Frontal cortex (tissue), 4 donors: ENCODE measurements around the gene CASKIN1. TPM values are rescaled to one million over a fixed set of nuclear protein-coding genes. Genes with fewer than 3 reads are reported as not detected.

Experiments used
- DNase-seq, 2 donors: peaks; one replicate each; pipeline ENCODE4 v3.0.0; 2012; ENCODE audit warnings: low spot score in 2 of 2
- FAIRE-seq: peaks from 2 replicates; lab custom pipeline; 2012; peaks lifted over from hg19 to GRCh38; lab: Jason Lieb, UNC
- total RNA-seq: library from RNA; depleted of rRNA; stranded (reverse); fragments of >200 nt; gene quantifications from one replicate; pipeline ENCODE4 v1.2.3, GENCODE V29; 2014
- donor health status: control.
- donor health status: control.
- donor health status: control.

Gene CASKIN1
- total RNA-seq, 1 donor from 2014 or later, result 15.9 TPM

GRCh38 chr16:2160915-2161551 is 35.4 kb downstream of the CASKIN1 start:
- DNase-seq (no peak), FAIRE-seq (no peak)

GRCh38 chr16:2159175-2159838 is 37.1 kb downstream of the CASKIN1 start:
- DNase-seq, result peak; percentile 61 to 71

GRCh38 chr16:2158262-2158638 is 38.2 kb downstream of the CASKIN1 start:
- FAIRE-seq (no peak), DNase-seq (no peak)

More at GRCh38 chr16:2159175-2159838, 37.1 kb downstream of the CASKIN1 start:
- no peak for FAIRE-seq

GRCh38 chr16:2157480-2158261 is 38.7 kb downstream of the CASKIN1 start:
- FAIRE-seq (no peak), DNase-seq (no peak)

- DNase-seq (no peak), FAIRE-seq (no peak)
Observed at GRCh38 chr16:2156849-2157224, 39.6 kb downstream of the CASKIN1 start.

GRCh38 chr16:2155977-2156848 is 40.2 kb downstream of the CASKIN1 start:
- FAIRE-seq, result no peak
- no peak for DNase-seq

GRCh38 chr16:2155091-2155950 is 41.1 kb downstream of the CASKIN1 start, which contains the start of gene TRAF7:
Gene TRAF7, plus strand, starts transcription at chr16:2155782. Its CDS starts 8,139 bp downstream, at chr16:2163921.
- FAIRE-seq, result peak; percentile 98
- DNase-seq, result peak; percentile 99 to 100

- DNase-seq (no peak), FAIRE-seq (no peak)
Observed at GRCh38 chr16:2154533-2155090, 41.8 kb downstream of the CASKIN1 start.

- FAIRE-seq (no peak), DNase-seq (no peak)
Observed at GRCh38 chr16:2152695-2153506, 43.5 kb downstream of the CASKIN1 start.

GRCh38 chr16:2151188-2152091 is 45.0 kb downstream of the CASKIN1 start:
- no peak for FAIRE-seq

GRCh38 chr16:2150418-2151187 is 45.8 kb downstream of the CASKIN1 start:
- no peak for FAIRE-seq

More at GRCh38 chr16:2151188-2152091, 45.0 kb downstream of the CASKIN1 start:
- no peak for DNase-seq

GRCh38 chr16:2149630-2150417 is 46.6 kb downstream of the CASKIN1 start:
- FAIRE-seq, result no peak
- DNase-seq, result no peak

More at GRCh38 chr16:2150418-2151187, 45.8 kb downstream of the CASKIN1 start:
- no peak for DNase-seq

- no peak for FAIRE-seq
- no peak for DNase-seq
Observed at GRCh38 chr16:2148714-2149629, 47.4 kb downstream of the CASKIN1 start.
